ENCODE results near the gene MARCHF10. TPM values are rescaled to one million over a fixed set of nuclear protein-coding genes. Genes with fewer than 3 reads are reported as not detected.
"Not testable (repeated sequence)": the region's sequence is repeated elsewhere in the genome, so short reads cannot be mapped to it uniquely, and the experiment has no call there.

Gene MARCHF10
- total RNA-seq, 1 experiment from 2014 or later = not detected

DNA sequence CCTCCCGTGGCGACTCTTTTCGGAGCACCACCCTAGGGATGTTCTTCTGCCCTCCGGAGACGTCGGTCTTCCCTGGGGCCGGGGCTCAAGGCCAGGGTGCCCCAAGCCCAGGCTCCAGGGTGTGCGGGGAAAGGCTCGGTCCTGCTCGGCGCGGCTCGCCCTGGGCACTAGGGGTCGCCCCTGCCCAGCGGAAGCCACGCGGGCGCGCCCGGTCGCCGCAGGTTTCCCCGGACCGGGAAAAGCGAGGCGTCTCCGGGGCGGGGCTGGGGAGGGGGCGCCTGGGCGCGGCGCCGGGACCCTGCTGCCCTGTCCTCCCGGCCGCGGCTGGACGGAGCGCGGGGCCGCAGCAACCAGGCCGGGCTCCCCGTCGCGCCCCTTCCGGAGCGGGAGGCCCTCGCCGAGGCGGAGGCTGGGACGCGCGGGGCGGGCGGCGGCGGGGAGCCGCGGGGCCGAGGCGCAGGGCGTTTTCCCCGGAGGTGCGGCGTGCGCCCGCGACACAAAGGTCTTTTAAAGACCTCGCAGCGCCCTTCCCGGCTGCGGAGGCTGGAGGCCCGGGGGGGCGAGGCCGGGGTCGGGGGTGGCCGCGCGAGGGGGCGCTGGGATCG is 104.2 kb downstream of the MARCHF10 start:
- no peak overlapping the region for H3K27ac ChIP-seq
- H3K27me3 ChIP-seq = 0 out of 2 replicates have a peak, but pooled peaks cover 12% of the 10 kb centered on the region
- no peaks in the 10 kb centered on the region for H3K9me3 ChIP-seq (replicated peaks)
- peaks cover 9% of the 10 kb centered on the region; the same call in 1 of the 2 replicates for H3K4me1 ChIP-seq
- peak; percentile 72 to 82 for DNase-seq
- no peaks in the 10 kb centered on the region for H3K36me3 ChIP-seq
- peak overlapping the region; percentile 65 for H3K4me3 ChIP-seq

DNA sequence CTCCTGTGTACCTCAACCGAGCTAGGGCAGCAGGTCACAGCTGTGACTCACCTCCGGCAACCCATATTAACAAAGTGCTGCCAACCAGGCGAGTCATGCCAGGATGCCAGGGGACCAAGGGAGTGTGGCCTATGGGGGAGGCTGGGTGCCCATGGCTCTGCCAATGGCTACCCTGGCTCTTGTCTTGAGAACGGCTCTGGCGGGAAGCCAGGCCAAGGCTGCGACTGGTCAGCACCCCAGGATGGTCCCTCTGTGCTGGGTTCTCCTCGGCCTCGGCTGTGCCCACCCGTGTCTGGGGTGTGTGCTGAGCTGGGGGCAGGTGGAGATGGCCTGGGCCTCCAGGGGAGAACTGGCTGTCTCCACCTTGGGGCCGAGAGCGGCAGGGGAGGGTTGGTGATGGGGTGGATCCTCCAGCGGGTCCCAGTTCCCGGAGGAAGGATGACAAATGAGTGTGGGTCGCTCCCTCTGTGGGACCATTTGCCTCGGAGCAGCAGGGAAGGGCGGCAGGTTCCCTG is 104.8 kb downstream of the MARCHF10 start:
- H3K4me3 ChIP-seq = peak overlapping the region; percentile 65
- peaks cover 9% of the 10 kb centered on the region; the same call in 1 of the 2 replicates for H3K4me1 ChIP-seq
- 0 out of 2 replicates have a peak, but pooled peaks cover 12% of the 10 kb centered on the region for H3K27me3 ChIP-seq
- no peak overlapping the region for H3K27ac ChIP-seq
- no peak for DNase-seq
- no peaks in the 10 kb centered on the region for H3K9me3 ChIP-seq (replicated peaks)
- H3K36me3 ChIP-seq = no peaks in the 10 kb centered on the region

DNA sequence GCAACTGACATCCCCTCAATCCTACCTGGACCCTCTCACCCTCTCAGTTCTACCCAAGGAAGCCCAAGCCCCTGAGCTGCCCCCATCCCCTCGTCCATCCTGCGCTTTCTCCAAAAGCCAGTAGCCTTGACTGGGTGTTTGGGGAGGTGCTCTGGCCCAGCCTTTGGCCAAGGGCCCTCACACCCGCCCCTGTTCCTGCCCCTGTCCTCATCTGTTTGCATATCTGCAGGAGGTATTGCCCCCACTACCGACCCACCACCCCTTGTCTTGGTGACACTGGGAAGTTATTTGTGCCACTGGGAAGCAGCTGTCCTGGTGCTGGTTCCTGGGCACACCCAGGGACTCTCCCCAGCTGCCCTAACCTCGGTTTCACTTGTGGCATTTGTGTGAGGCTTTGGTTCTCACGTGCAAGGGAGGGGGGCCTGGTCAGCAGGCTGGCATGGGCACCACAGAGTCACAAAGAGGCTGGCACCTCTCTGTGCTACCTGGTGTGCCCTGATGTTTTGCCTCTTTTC is 105.3 kb downstream of the MARCHF10 start:
- H3K9me3 ChIP-seq (replicated peaks) = no peaks in the 10 kb centered on the region
- DNase-seq = no peak
- H3K4me1 ChIP-seq = peaks cover 9% of the 10 kb centered on the region; the same call in 1 of the 2 replicates
- H3K27me3 ChIP-seq = 0 out of 2 replicates have a peak, but pooled peaks cover 12% of the 10 kb centered on the region
- H3K27ac ChIP-seq = no peak overlapping the region
- H3K4me3 ChIP-seq = no peak overlapping the region
- H3K36me3 ChIP-seq = no peaks in the 10 kb centered on the region

DNA sequence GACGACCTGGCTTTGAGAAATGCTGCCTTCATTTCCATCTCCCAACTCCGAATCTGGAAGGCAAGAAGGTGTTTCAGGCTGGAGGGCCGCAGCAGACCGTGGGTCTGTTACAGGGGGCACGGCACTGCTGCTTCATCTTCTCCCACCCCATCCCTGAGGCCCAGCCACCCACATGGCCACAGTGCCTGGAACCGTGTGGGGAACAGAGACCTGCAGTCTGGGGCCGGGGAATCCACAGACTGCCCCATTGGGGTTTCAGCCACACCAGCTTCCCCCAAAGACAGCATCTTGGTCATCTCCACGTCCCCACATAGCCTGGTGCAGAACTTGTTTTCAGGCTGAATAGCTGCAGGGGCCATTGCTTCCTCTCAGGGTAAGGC is 106.4 kb downstream of the MARCHF10 start:
- no peaks in the 10 kb centered on the region for H3K9me3 ChIP-seq (replicated peaks)
- H3K27ac ChIP-seq = no peak overlapping the region
- H3K4me1 ChIP-seq = peaks cover 9% of the 10 kb centered on the region; the same call in 1 of the 2 replicates
- H3K27me3 ChIP-seq = 0 out of 2 replicates have a peak, but pooled peaks cover 12% of the 10 kb centered on the region
- no peak overlapping the region for H3K4me3 ChIP-seq
- H3K36me3 ChIP-seq = no peaks in the 10 kb centered on the region
- DNase-seq = no peak

GRCh38 chr17:62700964-62701705 is 107.0 kb downstream of the MARCHF10 start:
- 0 out of 2 replicates have a peak, but pooled peaks cover 12% of the 10 kb centered on the region for H3K27me3 ChIP-seq
- no peaks in the 10 kb centered on the region for H3K36me3 ChIP-seq
- no peaks in the 10 kb centered on the region for H3K9me3 ChIP-seq (replicated peaks)
- peaks cover 9% of the 10 kb centered on the region; the same call in 1 of the 2 replicates for H3K4me1 ChIP-seq
- DNase-seq = no peak
- H3K4me3 ChIP-seq = no peak overlapping the region
- no peak overlapping the region for H3K27ac ChIP-seq

GRCh38 chr17:62698459-62698858 is 109.7 kb downstream of the MARCHF10 start:
- H3K27me3 ChIP-seq, H3K4me3 ChIP-seq: not testable (repeated sequence)

GRCh38 chr17:62696726-62697490 is 111.2 kb downstream of the MARCHF10 start:
- Histone ChIP-seq H3K27ac (no peak overlapping the region), H3K4me1 (no peaks in the 10 kb centered on the region), H3K36me3 (no peaks in the 10 kb centered on the region), H3K4me3 (no peak overlapping the region), H3K27me3 (no peaks in the 10 kb centered on the region), H3K9me3 (replicated peaks) (no peaks in the 10 kb centered on the region)
- DNase-seq = no peak

More at GRCh38 chr17:62698459-62698858, 109.7 kb downstream of the MARCHF10 start:
- H3K27ac ChIP-seq; H3K36me3 ChIP-seq; H3K9me3 ChIP-seq (replicated peaks); DNase-seq; H3K4me1 ChIP-seq: not testable (repeated sequence)

DNA sequence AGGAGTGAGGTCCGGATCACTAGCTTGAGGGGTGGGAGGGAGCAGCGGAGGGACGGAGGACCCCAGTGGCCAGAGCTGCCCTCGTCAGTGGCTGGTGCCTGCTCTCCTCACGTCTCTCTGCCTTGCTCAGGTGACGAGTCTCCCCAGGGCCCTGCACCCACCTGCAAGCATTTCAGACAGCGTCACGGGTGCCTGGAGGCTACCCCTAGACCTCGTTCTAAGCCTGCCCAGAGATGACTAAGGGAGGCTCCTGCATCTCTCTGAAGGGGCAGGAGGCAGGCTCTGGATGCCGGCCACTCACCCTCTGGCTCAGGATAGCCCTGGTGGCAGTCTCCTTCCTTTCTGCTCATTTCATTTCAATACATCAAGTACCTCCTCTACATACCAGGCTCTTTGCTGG is 111.9 kb downstream of the MARCHF10 start:
- H3K27me3 ChIP-seq = no peaks in the 10 kb centered on the region
- no peaks in the 10 kb centered on the region for H3K9me3 ChIP-seq (replicated peaks)

DNA sequence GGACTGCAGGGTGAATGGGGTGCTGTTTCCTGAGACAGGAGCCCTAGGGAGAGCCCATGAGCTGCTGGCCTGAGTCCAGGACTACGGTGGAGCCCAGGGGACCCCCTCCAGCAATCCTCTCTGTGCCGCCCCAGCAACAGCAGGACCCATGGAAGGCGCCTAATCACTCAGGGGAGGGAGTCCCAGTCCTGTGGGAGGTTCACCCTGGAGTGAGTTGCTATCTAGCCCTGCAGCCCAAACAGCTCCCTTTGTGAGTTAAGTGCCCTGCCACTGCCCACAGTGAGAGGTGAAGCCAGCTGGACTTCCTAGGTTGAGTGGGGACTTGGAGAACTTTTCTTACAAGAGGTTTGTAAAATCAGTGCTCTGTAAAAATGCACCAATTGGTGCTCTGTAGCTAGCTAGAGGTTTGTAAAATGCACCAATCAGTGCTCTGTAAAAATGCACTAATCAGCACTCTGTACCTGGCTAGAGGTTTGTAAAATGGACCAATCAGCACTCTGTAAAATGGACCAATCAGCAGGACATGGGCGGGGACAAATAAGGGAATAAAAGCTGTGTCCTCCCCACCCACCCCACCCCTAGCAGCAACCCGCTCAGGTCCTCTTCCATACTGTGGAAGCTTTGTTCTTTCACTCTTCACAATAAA is 112.9 kb downstream of the MARCHF10 start:
- H3K9me3 ChIP-seq (replicated peaks); H3K4me3 ChIP-seq; H3K27me3 ChIP-seq; DNase-seq; H3K27ac ChIP-seq; H3K4me1 ChIP-seq; H3K36me3 ChIP-seq: not testable (repeated sequence)

More for the DNA sequence above, 111.9 kb downstream of the MARCHF10 start:
- H3K4me3 ChIP-seq = no peak overlapping the region
- no peaks in the 10 kb centered on the region for H3K36me3 ChIP-seq
- no peak overlapping the region for H3K27ac ChIP-seq
- DNase-seq = no peak
- H3K4me1 ChIP-seq = no peaks in the 10 kb centered on the region; the same call in 1 of the 2 replicates

GRCh38 chr17:62693616-62694409 is 114.3 kb downstream of the MARCHF10 start:
- Histone ChIP-seq H3K4me3 (no peak overlapping the region), H3K4me1 (peaks cover 4% of the 10 kb centered on the region; the same call in 1 of the 2 replicates), H3K36me3 (no peaks in the 10 kb centered on the region), H3K9me3 (replicated peaks) (no peaks in the 10 kb centered on the region), H3K27me3 (no peaks in the 10 kb centered on the region), H3K27ac (no peak overlapping the region)
- peak in 1 of 2 experiments; percentile 29 for DNase-seq

GRCh38 chr17:62692721-62693431 is 115.2 kb downstream of the MARCHF10 start:
- no peaks in the 10 kb centered on the region for H3K36me3 ChIP-seq
- DNase-seq = peak; percentile 51 to 60
- H3K9me3 ChIP-seq (replicated peaks) = no peaks in the 10 kb centered on the region

DNA sequence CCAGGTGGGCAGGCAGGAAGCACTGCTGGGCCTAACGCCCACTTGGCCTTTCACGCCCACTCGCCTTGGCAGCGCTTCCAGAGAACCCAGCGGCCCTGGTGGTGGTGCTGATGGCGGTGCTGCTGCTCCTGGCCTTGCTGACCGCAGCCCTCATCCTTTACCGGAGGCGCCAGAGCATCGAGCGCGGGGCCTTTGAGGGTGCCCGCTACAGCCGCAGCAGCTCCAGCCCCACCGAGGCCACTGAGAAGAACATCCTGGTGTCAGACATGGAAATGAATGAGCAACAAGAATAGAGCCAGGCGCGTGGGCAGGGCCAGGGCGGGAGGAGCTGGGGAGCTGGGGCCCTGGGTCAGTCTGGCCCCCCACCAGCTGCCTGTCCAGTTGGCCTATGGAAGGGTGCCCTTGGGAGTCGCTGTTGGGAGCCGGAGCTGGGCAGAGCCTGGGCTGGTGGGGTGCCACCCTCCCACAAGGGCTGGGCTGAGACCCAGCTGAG is 115.9 kb downstream of the MARCHF10 start:
- Histone ChIP-seq H3K36me3 (no peaks in the 10 kb centered on the region), H3K9me3 (replicated peaks) (no peaks in the 10 kb centered on the region)

More at GRCh38 chr17:62692721-62693431, 115.2 kb downstream of the MARCHF10 start:
- peaks cover 4% of the 10 kb centered on the region; the same call in 1 of the 2 replicates for H3K4me1 ChIP-seq
- H3K4me3 ChIP-seq = no peak overlapping the region
- H3K27me3 ChIP-seq = no peaks in the 10 kb centered on the region
- no peak overlapping the region for H3K27ac ChIP-seq

DNA sequence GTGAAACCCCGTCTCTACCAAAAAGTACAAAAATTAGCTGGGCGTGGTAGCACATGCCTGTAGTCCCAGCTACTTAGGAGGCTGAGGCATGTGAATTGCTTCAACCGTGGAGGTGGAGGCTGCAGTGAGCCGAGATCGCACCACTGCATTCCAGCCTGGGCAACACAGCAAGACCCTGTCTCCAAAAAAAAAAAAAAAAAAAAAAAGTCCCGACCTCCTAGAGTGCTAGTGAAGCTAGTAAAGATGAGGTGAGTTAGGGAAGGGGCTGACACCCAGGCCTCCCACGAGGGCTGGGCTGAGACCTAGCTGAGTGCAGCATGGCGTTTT is 116.6 kb downstream of the MARCHF10 start:
- H3K36me3 ChIP-seq, H3K27ac ChIP-seq: not testable (repeated sequence)

More for the DNA sequence above, 115.9 kb downstream of the MARCHF10 start:
- Histone ChIP-seq H3K27ac (no peak overlapping the region), H3K4me1 (peaks cover 4% of the 10 kb centered on the region; the same call in 1 of the 2 replicates), H3K4me3 (no peak overlapping the region), H3K27me3 (no peaks in the 10 kb centered on the region)
- DNase-seq = no peak

More for the DNA sequence above, 116.6 kb downstream of the MARCHF10 start:
- H3K4me3 ChIP-seq; H3K27me3 ChIP-seq; DNase-seq; H3K9me3 ChIP-seq (replicated peaks); H3K4me1 ChIP-seq: not testable (repeated sequence)
